SU-DHL-6 (cell line): Measurements from ENCODE around the gene TRIM9.

Source experiments
- CTCF ChIP-seq: fragments of 200-600 bp; sonication (generic); IDR thresholded peaks from one replicate; pipeline ENCODE4 v1.5.1; 2017; ENCODE audit warnings: antibody characterized with exemption, mild to moderate bottlenecking, low read length, moderate library complexity; ENCODE audit not compliant: insufficient read depth, poor library complexity, severe bottlenecking
- EZH2phosphoT487 ChIP-seq: fragments of 200-600 bp; sonication (generic), shearing (Covaris generic); conservative IDR thresholded peaks from 2 replicates; pipeline ENCODE4 v1.6.1; 2018; ENCODE audit warnings: mild to moderate bottlenecking, antibody characterized with exemption, low read length, moderate library complexity, mixed read lengths

- TF ChIP-seq CTCF (no peak), EZH2phosphoT487 (no peak)
These were observed 26.2 kb upstream of the TRIM9 start for GRCh38 chr14:51121096-51121495.
